Transverse colon (tissue), 4 donors: ENCODE data around the gene PRCC. TPM values are rescaled to one million over a fixed set of nuclear protein-coding genes. Genes with fewer than 3 reads are reported as not detected.

Experiments
- DNase-seq: peaks from one replicate; pipeline ENCODE4 v3.0.0-alpha.2; 2019
- H3K27ac ChIP-seq, 4 donors: fragments of 200-600 bp; sonication (generic); 2 replicates each; pipeline ENCODE4 v1.5.1; 2016 to 2018; ENCODE audit warnings: inconsistent platforms in 4 of 4
- H3K27me3 ChIP-seq: fragments of 200-600 bp; sonication (generic); 2 replicates; pipeline ENCODE4 v1.5.1; 2017; ENCODE audit warnings: inconsistent platforms
- H3K36me3 ChIP-seq, 4 donors: fragments of 200-600 bp; sonication (generic); 2 replicates each; pipeline ENCODE4 v1.5.1; 2017 to 2019; ENCODE audit warnings: inconsistent platforms in 4 of 4
- H3K4me1 ChIP-seq, 4 donors: fragments of 200-600 bp; sonication (generic); 2 replicates each; pipeline ENCODE4 v1.5.1; 2017 to 2020; ENCODE audit warnings: inconsistent platforms in 4 of 4
- H3K4me3 ChIP-seq, 4 donors: fragments of 200-600 bp; sonication (generic); 1 replicate in 1 of 4; 2 replicates in 3 of 4; pipeline versions ENCODE4 v1.5.1 to v1.6.1; 2017 to 2019; ENCODE audit warnings: inconsistent platforms in 4 of 4
- H3K9me3 ChIP-seq, 2 donors: fragments of 200-600 bp; sonication (generic); 2 replicates each; pipeline ENCODE4 v1.5.1; 2017 to 2019; ENCODE audit warnings: inconsistent platforms in 2 of 2
- CTCF ChIP-seq, 5 experiments: fragments of 200-600 bp in 3 of 5; fragments of 450-650 bp in 2 of 5; sonication (generic) in 3 of 5; IDR thresholded peaks; 1 replicate in 2 of 5; 2 replicates in 3 of 5; pipeline ENCODE4 v1.5.1; 2016 to 2017; ENCODE audit warnings: antibody characterized with exemption in 5 of 5, inconsistent platforms in 3 of 5, mild to moderate bottlenecking in 2 of 5, moderate library complexity in 1 of 5
- EP300 ChIP-seq: sonication (generic); formaldehyde crosslinking; IDR thresholded peaks from one replicate; pipeline ENCODE4 v1.6.1; 2017; ENCODE audit warnings: antibody characterized with exemption, low read depth
- POLR2A ChIP-seq: fragments of 450-650 bp; IDR thresholded peaks from one replicate; pipeline ENCODE4 v1.6.1; 2016; ENCODE audit warnings: antibody characterized with exemption, mild to moderate bottlenecking, moderate library complexity
- POLR2AphosphoS5 ChIP-seq, 3 donors: sonication (generic); formaldehyde crosslinking; IDR thresholded peaks; one replicate each; pipeline ENCODE4 v1.6.1; 2016; ENCODE audit warnings: antibody characterized with exemption in 3 of 3
- WGBS, 2 donors: methylation state at CpG; one replicate each; pipeline ENCODE4 v1.1.5; 2018; ENCODE audit warnings: low coverage in 1 of 2; 5-methylcytosine and 5-hydroxymethylcytosine counted together
- in situ Hi-C, 4 donors: fragments of 200-750 bp; cut with MboI; loops; one replicate each; pipeline versions ENCODE4 v1.15.0 to v1.15.1; 2017; ENCODE audit warnings: low sequenced_read_pairs in 3 of 4, low pct_ligation_motif_present in 1 of 4, low pct_unique_long_range_greater_than_20kb in 1 of 4
- intact Hi-C: fragments of 100-400 bp; cut with DNase I; formaldehyde crosslinking; loops from one replicate; pipeline ENCODE4 v1.15.1; 2023; ENCODE audit warnings: low total_unique reads
- total RNA-seq, 4 donors: library from RNA; depleted of rRNA; stranded (reverse); fragments of >200 nt; gene quantifications; one replicate each; pipeline ENCODE4 v1.1.0, GENCODE V29; 2016

PRCC gene
- total RNA-seq, 4 donors from 2014 or later = 15.1 to 69.9 (median 39.4) TPM

DNA sequence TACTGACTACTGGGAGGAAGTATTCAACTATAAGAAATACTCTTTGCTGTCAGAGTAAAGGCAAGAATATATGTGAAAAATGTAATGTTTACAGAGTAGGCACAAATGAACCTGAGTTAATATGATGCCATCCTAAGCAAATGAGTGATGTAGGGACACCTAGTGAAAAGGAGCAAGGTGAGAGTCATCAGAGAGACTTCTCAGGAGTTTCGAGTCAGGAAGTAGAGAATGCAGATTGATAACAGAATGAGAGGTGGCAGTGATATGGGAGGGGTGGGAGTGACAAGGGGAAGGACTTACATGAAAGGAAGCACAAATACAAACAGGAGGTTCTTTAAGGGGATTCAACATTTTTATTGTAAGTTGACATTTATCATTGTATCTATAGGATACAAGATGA is 10.2 kb downstream of the PRCC start:
- in situ Hi-C loops (no loop called here), intact Hi-C loops (no loop called here)
- Histone ChIP-seq H3K4me3 (no peak overlapping the region), H3K36me3 (peaks cover 0 to 6% (median 0%) of the 10 kb centered on the region in 4 donors), H3K27me3 (no peaks in the 10 kb centered on the region), H3K9me3 (no peaks in the 10 kb centered on the region), H3K27ac (no peak overlapping the region), H3K4me1 (peaks cover 3 to 18% (median 10%) of the 10 kb centered on the region in 4 donors)
- no peak for DNase-seq
- no peak for TF ChIP-seq POLR2AphosphoS5 (IDR thresholded peaks at IDR 0.05)
- TF ChIP-seq POLR2A = no peak
- TF ChIP-seq CTCF (IDR thresholded peaks at IDR 0.05) = no peak
- no peak for TF ChIP-seq EP300
- WGBS, 2 donors = 52 to 100% methylated on average over 1 of the region's 1 CpG

GRCh38 chr1:156781585-156782186 is 14.4 kb downstream of the PRCC start:
- Histone ChIP-seq H3K4me1 (peaks cover 0 to 11% (median 4%) of the 10 kb centered on the region in 4 donors), H3K27ac (no peak overlapping the region), H3K9me3 (no peaks in the 10 kb centered on the region), H3K36me3 (peaks cover 0 to 26% (median 7%) of the 10 kb centered on the region in 4 donors), H3K4me3 (no peak overlapping the region), H3K27me3 (no peaks in the 10 kb centered on the region)
- DNase-seq = no peak
- in situ Hi-C loops = no loop called here
- intact Hi-C loops = no loop called here
- TF ChIP-seq EP300 = no peak
- no peak for TF ChIP-seq CTCF (IDR thresholded peaks at IDR 0.05)
- TF ChIP-seq POLR2A = no peak
- TF ChIP-seq POLR2AphosphoS5 (IDR thresholded peaks at IDR 0.05) = no peak

GRCh38 chr1:156785458-156785857 is 18.1 kb downstream of the PRCC start:
- peaks cover 0 to 31% (median 17%) of the 10 kb centered on the region in 4 donors for H3K36me3 ChIP-seq
- H3K4me1 ChIP-seq = no peaks in the 10 kb centered on the region
- WGBS, 2 donors = 89 to 90% methylated on average over 5 to 6 of the region's 6 CpGs
- TF ChIP-seq CTCF (IDR thresholded peaks at IDR 0.05) (no peak), EP300 (no peak), POLR2A (no peak), POLR2AphosphoS5 (IDR thresholded peaks at IDR 0.05) (no peak)
- no peak overlapping the region for H3K4me3 ChIP-seq
- no peaks in the 10 kb centered on the region for H3K9me3 ChIP-seq
- no peak for DNase-seq
- no peak overlapping the region for H3K27ac ChIP-seq
- in situ Hi-C loops (no loop called here), intact Hi-C loops (no loop called here)
- no peaks in the 10 kb centered on the region for H3K27me3 ChIP-seq

- 88% methylated on average over 10 of the region's 10 CpGs; no CpG with 5 or more reads in 1 of the 2 donors for WGBS, 2 donors
- no peak for DNase-seq
- no peak overlapping the region for H3K27ac ChIP-seq
- H3K4me1 ChIP-seq = no peaks in the 10 kb centered on the region
- intact Hi-C loops (no loop called here), in situ Hi-C loops (no loop called here)
- H3K4me3 ChIP-seq = no peak overlapping the region
- H3K9me3 ChIP-seq = no peaks in the 10 kb centered on the region
- no peak for TF ChIP-seq EP300
- no peak for TF ChIP-seq CTCF (IDR thresholded peaks at IDR 0.05)
- TF ChIP-seq POLR2A = no peak
- H3K27me3 ChIP-seq = no peaks in the 10 kb centered on the region
- peaks cover 0 to 39% (median 17%) of the 10 kb centered on the region in 4 donors for H3K36me3 ChIP-seq
These were observed 19.3 kb downstream of the PRCC start for GRCh38 chr1:156786640-156787039.
